SJSA1 (cell line): ENCODE results near the gene EDAR. TPM values are rescaled to one million over a fixed set of nuclear protein-coding genes. Genes with fewer than 3 reads are reported as not detected.

Experiments
- DNase-seq, 2 experiments: peaks; one replicate each; pipeline ENCODE4 v3.0.0-alpha.2; 2015 to 2020; ENCODE audit warnings: low spot score in 2 of 2, low read depth in 1 of 2
- H3K27ac ChIP-seq: fragments of 250-450 bp; sonication (Bioruptor Pico); 2 replicates; pipeline ENCODE4 v1.5.1; 2020; ENCODE audit warnings: mild to moderate bottlenecking, moderate library complexity
- H3K27me3 ChIP-seq: fragments of 250-450 bp; sonication (Bioruptor Pico); replicated peaks from 2 replicates; pipeline ENCODE4 v1.5.1; 2020; ENCODE audit warnings: mild to moderate bottlenecking, moderate library complexity
- H3K36me3 ChIP-seq: fragments of 250-450 bp; sonication (Bioruptor Pico); 2 replicates; pipeline ENCODE4 v1.5.1; 2020; ENCODE audit warnings: mild to moderate bottlenecking
- H3K4me1 ChIP-seq: fragments of 250-450 bp; sonication (Bioruptor Pico); replicated peaks from 2 replicates; pipeline ENCODE4 v1.6.1; 2021; ENCODE audit warnings: mild to moderate bottlenecking
- H3K4me3 ChIP-seq: fragments of 250-450 bp; sonication (Bioruptor Pico); 2 replicates; pipeline ENCODE4 v1.5.1; 2020; ENCODE audit warnings: mild to moderate bottlenecking
- H3K9me3 ChIP-seq: fragments of 250-450 bp; sonication (Bioruptor Pico); replicated peaks from 2 replicates; pipeline ENCODE4 v1.5.1; 2020; ENCODE audit warnings: mild to moderate bottlenecking
- total RNA-seq: library from RNA; depleted of rRNA; stranded (reverse); fragments of >200 nt; shearing (Covaris generic); gene quantifications from 2 replicates; pipeline ENCODE4 v1.2.3, GENCODE V29; 2014

EDAR gene
- total RNA-seq, 1 experiment from 2014 or later, result not detected

- DNase-seq, result no peak
- peaks cover 10% of the 10 kb centered on the region for H3K27me3 ChIP-seq
- no peak overlapping the region for H3K27ac ChIP-seq
- no peaks in the 10 kb centered on the region for H3K4me1 ChIP-seq
- H3K36me3 ChIP-seq, result no peaks in the 10 kb centered on the region
- no peak overlapping the region for H3K4me3 ChIP-seq
- no peaks in the 10 kb centered on the region for H3K9me3 ChIP-seq
Measured at GRCh38 chr2:108927405-108927804, 61.6 kb downstream of the EDAR start.

GRCh38 chr2:108926561-108927380 lies 62.2 kb downstream of the EDAR start:
- Histone ChIP-seq H3K4me1 (no peaks in the 10 kb centered on the region), H3K9me3 (no peaks in the 10 kb centered on the region), H3K36me3 (no peaks in the 10 kb centered on the region), H3K27ac (no peak overlapping the region), H3K4me3 (no peak overlapping the region), H3K27me3 (peaks cover 10% of the 10 kb centered on the region)
- no peak for DNase-seq

- Histone ChIP-seq H3K9me3 (no peaks in the 10 kb centered on the region), H3K4me3 (no peak overlapping the region), H3K27me3 (peaks cover 7% of the 10 kb centered on the region; the same call in 1 of the 2 replicates), H3K4me1 (no peaks in the 10 kb centered on the region), H3K36me3 (no peaks in the 10 kb centered on the region), H3K27ac (no peak overlapping the region)
- no peak for DNase-seq
Measured at GRCh38 chr2:108925735-108926134, 63.3 kb downstream of the EDAR start.

- no peak overlapping the region for H3K27ac ChIP-seq
- H3K4me1 ChIP-seq, result no peaks in the 10 kb centered on the region
- H3K27me3 ChIP-seq, result peaks cover 7% of the 10 kb centered on the region; the same call in 1 of the 2 replicates
- H3K9me3 ChIP-seq, result no peaks in the 10 kb centered on the region
- no peaks in the 10 kb centered on the region for H3K36me3 ChIP-seq
- no peak for DNase-seq
- H3K4me3 ChIP-seq, result no peak overlapping the region
Measured at GRCh38 chr2:108925286-108925685, 63.7 kb downstream of the EDAR start.

GRCh38 chr2:108924580-108925251 lies 64.3 kb downstream of the EDAR start:
- Histone ChIP-seq H3K9me3 (no peaks in the 10 kb centered on the region), H3K36me3 (no peaks in the 10 kb centered on the region), H3K4me3 (no peak overlapping the region), H3K27ac (no peak overlapping the region), H3K4me1 (no peaks in the 10 kb centered on the region), H3K27me3 (peaks cover 7% of the 10 kb centered on the region; the same call in 1 of the 2 replicates)
- no peak for DNase-seq

- DNase-seq, result no peak
- Histone ChIP-seq H3K36me3 (no peaks in the 10 kb centered on the region), H3K27ac (no peak overlapping the region), H3K9me3 (no peaks in the 10 kb centered on the region), H3K4me3 (no peak overlapping the region), H3K27me3 (peaks cover 7% of the 10 kb centered on the region; the same call in 1 of the 2 replicates), H3K4me1 (no peaks in the 10 kb centered on the region)
Measured at GRCh38 chr2:108923736-108924579, 65.1 kb downstream of the EDAR start.

GRCh38 chr2:108923019-108923700 lies 65.9 kb downstream of the EDAR start:
- Histone ChIP-seq H3K36me3 (no peaks in the 10 kb centered on the region), H3K9me3 (no peaks in the 10 kb centered on the region), H3K4me1 (no peaks in the 10 kb centered on the region), H3K27ac (no peak overlapping the region), H3K27me3 (peaks cover 9% of the 10 kb centered on the region; the same call in 1 of the 2 replicates), H3K4me3 (no peak overlapping the region)
- no peak for DNase-seq

- Histone ChIP-seq H3K36me3 (no peaks in the 10 kb centered on the region), H3K27me3 (peaks cover 9% of the 10 kb centered on the region), H3K4me3 (no peak overlapping the region), H3K27ac (no peak overlapping the region), H3K9me3 (no peaks in the 10 kb centered on the region; the same call in 1 of the 2 replicates), H3K4me1 (0 out of 2 replicates have a peak, but pooled peaks cover 2% of the 10 kb centered on the region)
- DNase-seq, result peak in 1 of 2 experiments; percentile 30
Measured at GRCh38 chr2:108922141-108922915, 66.7 kb downstream of the EDAR start.

- Histone ChIP-seq H3K9me3 (no peaks in the 10 kb centered on the region; the same call in 1 of the 2 replicates), H3K36me3 (no peaks in the 10 kb centered on the region), H3K4me1 (0 out of 2 replicates have a peak, but pooled peaks cover 4% of the 10 kb centered on the region), H3K27ac (no peak overlapping the region), H3K4me3 (no peak overlapping the region), H3K27me3 (peaks cover 9% of the 10 kb centered on the region)
- peak in 1 of 2 experiments; percentile 27 for DNase-seq
Measured at GRCh38 chr2:108921096-108922030, 67.7 kb downstream of the EDAR start.

- Histone ChIP-seq H3K4me3 (no peak overlapping the region), H3K9me3 (no peaks in the 10 kb centered on the region; the same call in 1 of the 2 replicates), H3K36me3 (no peaks in the 10 kb centered on the region), H3K27ac (no peak overlapping the region), H3K4me1 (0 out of 2 replicates have a peak, but pooled peaks cover 4% of the 10 kb centered on the region), H3K27me3 (peaks cover 6% of the 10 kb centered on the region)
- peak in 1 of 2 experiments; percentile 27 for DNase-seq
Measured at GRCh38 chr2:108920686-108921085, 68.3 kb downstream of the EDAR start.

- no peaks in the 10 kb centered on the region for H3K36me3 ChIP-seq
- H3K27ac ChIP-seq, result no peak overlapping the region
- peak in 1 of 2 experiments; percentile 36 for DNase-seq
- H3K9me3 ChIP-seq, result no peaks in the 10 kb centered on the region; the same call in 1 of the 2 replicates
- H3K27me3 ChIP-seq, result peaks cover 6% of the 10 kb centered on the region
- no peak overlapping the region for H3K4me3 ChIP-seq
- 0 out of 2 replicates have a peak, but pooled peaks cover 4% of the 10 kb centered on the region for H3K4me1 ChIP-seq
Measured at GRCh38 chr2:108919571-108920373, 69.2 kb downstream of the EDAR start.
